GM12801 (cell line): ENCODE results near the gene THSD7A.

Experiments
- TF ChIP-seq, protein P1 (sequence below): IDR thresholded peaks from one replicate; pipeline ENCODE4 v1.5.1; 2011; ENCODE audit warnings: control low read depth; ENCODE audit not compliant: insufficient read length; ENCODE audit errors: extremely low read depth

THSD7A gene

DNA sequence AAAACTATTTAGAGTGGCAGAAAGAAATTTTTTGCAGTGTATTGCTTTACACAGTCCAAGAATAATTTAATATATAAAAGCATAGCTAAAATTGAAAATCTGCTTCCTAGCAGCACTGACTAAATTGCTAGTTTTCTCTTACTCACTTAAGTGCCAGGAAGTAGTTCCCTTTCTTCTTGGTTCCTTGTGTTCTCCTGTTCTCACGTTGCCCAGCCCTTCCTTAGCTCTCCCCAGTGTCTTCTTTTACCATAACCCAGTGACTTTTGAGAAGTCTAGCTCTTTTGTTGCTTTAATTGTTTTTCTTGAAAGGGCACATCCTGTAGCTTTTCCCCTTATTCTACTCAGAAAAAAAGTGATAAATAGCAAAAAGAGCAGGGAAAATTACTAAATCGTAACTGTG, 215.5 kb downstream of the THSD7A start:
- TF ChIP-seq, protein P1, sequence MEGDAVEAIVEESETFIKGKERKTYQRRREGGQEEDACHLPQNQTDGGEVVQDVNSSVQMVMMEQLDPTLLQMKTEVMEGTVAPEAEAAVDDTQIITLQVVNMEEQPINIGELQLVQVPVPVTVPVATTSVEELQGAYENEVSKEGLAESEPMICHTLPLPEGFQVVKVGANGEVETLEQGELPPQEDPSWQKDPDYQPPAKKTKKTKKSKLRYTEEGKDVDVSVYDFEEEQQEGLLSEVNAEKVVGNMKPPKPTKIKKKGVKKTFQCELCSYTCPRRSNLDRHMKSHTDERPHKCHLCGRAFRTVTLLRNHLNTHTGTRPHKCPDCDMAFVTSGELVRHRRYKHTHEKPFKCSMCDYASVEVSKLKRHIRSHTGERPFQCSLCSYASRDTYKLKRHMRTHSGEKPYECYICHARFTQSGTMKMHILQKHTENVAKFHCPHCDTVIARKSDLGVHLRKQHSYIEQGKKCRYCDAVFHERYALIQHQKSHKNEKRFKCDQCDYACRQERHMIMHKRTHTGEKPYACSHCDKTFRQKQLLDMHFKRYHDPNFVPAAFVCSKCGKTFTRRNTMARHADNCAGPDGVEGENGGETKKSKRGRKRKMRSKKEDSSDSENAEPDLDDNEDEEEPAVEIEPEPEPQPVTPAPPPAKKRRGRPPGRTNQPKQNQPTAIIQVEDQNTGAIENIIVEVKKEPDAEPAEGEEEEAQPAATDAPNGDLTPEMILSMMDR: no peak

DNA sequence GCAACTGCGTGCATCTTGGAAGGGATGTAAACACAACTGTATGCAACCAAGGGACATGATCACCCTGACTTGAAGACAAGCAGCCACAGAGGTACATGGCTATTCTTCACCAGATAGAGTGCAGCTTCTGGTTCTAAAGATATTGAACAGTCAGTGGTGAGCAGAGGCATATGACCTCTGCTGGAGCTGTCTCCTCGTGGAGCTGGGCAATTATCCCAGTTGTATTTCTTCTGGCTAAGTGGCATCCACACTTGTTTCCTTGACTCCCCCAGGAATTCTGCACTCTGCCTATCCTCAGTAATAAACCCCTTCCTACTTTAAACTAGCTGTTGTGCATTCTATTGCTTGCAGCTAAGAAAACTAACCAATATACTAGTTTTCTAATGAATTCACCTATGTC, 216.8 kb downstream of the THSD7A start:
- TF ChIP-seq, protein P1: no peak

- TF ChIP-seq, protein P1: no peak
Observed at GRCh38 chr7:11613292-11613930, 218.6 kb downstream of the THSD7A start.

GRCh38 chr7:11612737-11613136, 219.3 kb downstream of the THSD7A start:
- TF ChIP-seq, protein P1: no peak

GRCh38 chr7:11609096-11609670, 222.8 kb downstream of the THSD7A start:
- TF ChIP-seq, protein P1: no peak

- TF ChIP-seq, protein P1: no peak
Observed at GRCh38 chr7:11607686-11608085, 224.3 kb downstream of the THSD7A start.

GRCh38 chr7:11605749-11606148, 226.2 kb downstream of the THSD7A start:
- TF ChIP-seq, protein P1: no peak

GRCh38 chr7:11604505-11604904, 227.5 kb downstream of the THSD7A start:
- TF ChIP-seq, protein P1: no peak
